ENCODE measurements around the gene UGT2B15.

- TF ChIP-seq CTCF (conservative IDR thresholded peaks at IDR 0.05 in 1 of 2, IDR thresholded peaks at IDR 0.05 in 1 of 2; ENCODE audit: extremely low read depth in 1 of 2, insufficient read depth in 1 of 2, low read depth in 1 of 2, low read length in 2 of 2) (no peak), EZH2 (IDR thresholded peaks at IDR 0.05; ENCODE audit: borderline replicate concordance, low read length) (no peak)
Measured at GRCh38 chr4:68717999-68718398, 47.5 kb upstream of the UGT2B15 start.
